GM18499 (cell line): ENCODE results near the gene JADE2.
"Not testable (repeated sequence)": the region's sequence is repeated elsewhere in the genome, so short reads cannot be mapped to it uniquely, and the experiment has no call there.

Source experiments
- ATAC-seq: cut with Tn5 transposase; IDR thresholded peaks from one replicate; pipeline ENCODE4 v1.9.1; 2021; ENCODE audit warnings: moderate number of reproducible peaks; ENCODE audit not compliant: insufficient read depth, unreplicated experiment

JADE2 gene

DNA sequence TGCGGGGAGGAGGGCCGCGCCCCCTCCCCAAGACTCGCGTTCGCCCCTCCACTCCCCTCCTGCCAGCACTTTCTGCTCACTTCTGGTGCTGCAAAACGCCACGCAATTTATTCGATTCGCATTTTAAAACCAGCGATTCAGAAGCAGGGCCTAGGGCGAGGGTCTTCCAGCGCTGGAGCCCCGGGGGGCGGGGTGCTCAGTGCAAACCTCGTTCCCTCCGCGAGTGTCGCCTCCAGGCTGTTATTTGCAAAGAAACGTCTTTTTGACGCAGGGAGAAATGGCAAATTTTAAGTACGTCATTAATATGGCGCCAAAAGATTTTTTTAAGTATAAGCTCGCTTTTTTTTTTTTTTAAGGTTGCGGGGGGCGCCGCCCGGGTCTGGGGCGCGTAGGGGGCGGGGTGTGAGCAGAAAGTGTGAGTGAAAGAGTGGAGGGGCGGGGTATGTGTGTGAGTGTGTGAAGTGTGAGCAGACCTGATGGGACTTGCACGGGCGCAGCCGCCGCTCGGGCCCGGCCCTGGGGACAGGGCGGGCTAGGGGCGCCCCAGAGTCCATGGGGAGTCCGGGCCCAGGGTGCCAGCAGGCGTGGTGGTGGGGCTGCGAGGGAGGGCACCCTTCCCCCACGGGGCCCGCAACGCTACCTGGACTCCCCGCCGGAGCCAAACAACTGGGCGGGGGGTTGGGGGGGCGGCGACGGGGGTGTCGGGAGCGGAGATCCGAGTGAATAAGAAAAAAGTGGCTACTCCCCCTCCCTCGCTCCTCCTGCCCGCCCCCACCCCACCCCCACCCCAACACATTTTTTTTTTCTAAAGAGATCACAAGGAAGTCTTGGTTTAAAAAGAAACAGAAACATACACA lies at the start of gene JADE2:
Gene JADE2, plus strand, starts transcription at position 845 of the 857 bp plus-strand sequence. CDS start 10,188 bp downstream, outside the sequence.
- no peak for ATAC-seq

DNA sequence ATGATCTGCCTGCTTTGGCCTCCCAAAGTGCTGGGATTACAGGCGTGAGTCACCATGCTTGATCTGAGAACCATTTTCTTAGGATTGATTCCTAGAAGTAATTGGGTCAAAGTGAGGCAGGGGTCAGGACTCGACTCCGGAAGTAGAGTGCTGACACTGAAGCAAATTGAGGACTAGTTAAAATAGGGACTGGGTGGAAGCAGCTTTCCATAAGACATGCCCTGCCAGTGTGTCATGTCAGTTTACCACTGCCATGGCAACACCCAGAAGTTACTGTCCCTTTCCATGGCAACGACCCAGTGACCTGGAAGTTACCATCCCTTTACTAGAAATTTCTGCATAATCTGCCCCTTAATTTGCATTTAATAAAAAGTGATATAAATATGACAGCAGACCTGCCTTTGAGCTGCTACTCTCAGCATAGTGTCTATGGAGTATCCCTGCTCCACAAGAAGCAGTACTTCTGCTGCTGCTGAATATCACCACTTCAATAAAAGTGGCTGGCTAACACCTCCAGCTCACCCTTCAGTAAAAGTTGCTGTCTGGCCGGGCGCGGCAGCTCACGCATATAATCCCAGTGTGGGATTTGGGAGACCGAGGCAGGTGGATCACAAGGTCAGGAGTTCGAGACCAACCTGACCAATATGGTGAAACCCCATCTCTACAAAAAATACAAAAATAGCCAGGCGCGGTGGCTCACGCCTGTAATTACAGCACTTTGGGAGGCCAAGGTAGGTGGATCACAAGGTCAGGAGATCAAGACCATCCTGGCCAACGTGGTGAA lies 47.8 kb upstream of the JADE2 start:
- ATAC-seq = no peak

DNA sequence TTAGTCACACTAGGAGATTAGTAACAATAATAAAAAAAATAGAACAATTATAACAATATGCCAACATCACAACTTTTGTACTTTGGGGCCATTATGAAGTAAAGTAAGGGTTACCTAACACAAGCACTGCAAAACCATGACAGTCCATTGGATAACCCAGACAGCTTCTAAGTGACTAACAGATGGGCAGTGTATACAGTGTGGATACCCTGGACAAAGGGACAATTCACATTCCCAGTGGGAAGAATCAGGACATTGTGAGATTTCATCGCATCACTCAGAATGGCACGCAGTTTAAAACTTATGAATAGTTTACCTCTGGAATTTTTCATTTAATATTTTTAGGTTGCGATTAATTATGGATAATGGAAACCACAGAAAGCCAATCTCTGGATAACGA lies 45.6 kb upstream of the JADE2 start:
- ATAC-seq = no peak

DNA sequence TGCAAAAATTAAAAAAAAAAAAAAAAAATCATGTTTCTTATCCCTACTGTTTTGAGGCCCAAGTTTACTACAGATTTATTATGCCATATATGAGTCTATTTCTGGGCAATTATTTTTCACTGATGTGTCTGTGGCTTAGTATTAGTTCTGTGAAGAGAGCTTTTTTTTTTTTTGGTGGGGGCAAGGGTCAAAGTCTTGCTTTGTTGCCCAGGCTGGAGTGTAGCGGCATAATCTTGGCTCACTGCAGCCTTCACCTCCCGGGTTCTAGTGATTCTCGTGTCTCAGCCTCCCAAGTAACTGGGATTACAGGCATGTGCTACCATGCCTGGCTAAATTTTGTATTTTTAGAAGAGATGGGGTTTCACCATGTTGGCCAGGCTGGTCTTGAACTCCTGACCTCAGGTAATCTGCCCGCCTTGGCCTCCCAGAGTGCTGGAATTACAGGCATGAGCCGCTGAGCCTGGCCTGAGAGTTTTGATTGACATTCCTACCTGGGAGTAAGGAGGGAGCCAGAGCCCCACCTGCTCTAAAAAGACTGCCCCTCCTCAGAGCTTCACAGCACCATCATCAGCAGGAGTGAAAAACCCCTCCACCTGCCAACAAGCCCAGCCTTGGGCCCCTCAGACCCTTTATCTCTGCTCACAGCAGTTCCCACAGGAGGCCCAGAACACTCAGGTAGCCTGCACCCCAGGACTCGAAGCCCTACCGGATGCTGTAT lies 36.1 kb upstream of the JADE2 start:
- no peak for ATAC-seq

DNA sequence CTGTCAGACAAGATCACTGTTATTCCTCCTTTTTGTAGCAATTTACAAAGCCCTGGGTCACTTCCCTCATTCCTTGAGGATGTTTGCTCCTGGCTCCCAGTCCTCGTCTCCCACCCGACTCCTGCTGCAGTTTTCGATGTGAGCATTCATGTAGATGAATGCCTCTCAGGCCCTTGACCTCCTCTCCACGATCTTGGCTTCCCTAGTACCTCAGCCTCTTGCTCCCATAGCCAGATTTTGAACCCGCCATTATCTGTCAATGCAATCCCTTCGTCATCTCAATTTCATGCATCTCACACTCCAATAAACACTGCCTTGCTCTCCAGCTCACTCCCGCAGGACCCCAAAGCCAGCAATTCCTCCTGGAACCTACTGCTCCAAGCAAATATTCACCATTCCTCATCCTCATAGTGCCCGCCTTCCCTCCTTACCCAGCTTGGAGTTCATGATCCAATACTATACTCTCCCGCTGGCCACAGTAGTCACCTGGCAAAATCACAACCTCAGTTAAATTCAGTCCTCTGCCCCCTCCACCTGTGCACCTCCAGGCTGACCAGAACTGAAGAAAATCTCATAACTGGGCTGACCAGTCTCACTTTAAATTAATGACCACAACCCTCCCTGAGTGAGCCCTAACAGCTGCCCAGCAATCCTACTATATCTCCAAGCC lies 35.1 kb upstream of the JADE2 start:
- ATAC-seq = no peak

DNA sequence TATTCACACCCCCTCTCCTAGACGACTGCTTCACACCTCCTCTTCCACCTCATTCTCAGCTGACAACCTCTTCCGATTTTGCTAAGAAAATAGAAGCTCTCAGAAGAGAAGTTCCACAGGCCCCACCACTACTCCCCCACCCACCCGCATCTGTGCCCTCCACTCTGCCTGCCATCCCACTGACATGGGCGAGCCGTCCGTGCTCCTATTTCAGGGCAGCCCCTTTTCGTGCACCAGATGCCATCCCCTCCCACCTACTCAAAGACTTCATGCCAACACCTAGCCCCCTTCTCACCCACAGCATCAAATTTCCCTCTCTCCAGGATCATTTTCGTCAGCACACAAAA lies 34.6 kb upstream of the JADE2 start:
- ATAC-seq = no peak

DNA sequence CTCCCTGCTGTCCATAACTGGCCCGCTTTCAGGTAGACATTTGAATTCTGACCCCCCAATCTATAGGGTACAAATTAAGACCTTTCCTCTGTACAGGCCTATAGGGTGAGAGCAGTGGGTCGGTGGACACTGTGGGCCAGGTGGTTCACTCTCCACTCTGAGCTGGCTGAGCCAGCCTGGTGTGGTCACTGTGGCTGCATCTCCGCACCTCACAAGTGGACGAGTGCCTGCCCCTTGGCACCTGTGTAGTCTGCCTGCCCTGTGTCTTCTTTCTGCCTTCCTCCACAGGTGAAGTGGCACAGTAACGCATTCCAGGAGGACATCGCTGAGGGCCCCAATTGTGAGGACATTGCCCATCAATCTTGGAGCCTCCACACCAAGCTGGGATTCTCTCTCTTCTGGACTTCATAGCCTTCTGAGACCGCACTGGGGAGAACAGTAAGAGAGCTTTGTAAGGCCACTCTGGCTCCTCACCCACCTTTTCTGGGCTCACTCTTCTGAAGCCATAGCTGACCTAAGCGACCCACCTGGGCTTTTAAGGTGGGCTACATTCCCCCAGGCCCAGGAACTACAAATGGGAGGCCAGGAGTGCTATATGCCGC lies 33.5 kb upstream of the JADE2 start:
- ATAC-seq = no peak

DNA sequence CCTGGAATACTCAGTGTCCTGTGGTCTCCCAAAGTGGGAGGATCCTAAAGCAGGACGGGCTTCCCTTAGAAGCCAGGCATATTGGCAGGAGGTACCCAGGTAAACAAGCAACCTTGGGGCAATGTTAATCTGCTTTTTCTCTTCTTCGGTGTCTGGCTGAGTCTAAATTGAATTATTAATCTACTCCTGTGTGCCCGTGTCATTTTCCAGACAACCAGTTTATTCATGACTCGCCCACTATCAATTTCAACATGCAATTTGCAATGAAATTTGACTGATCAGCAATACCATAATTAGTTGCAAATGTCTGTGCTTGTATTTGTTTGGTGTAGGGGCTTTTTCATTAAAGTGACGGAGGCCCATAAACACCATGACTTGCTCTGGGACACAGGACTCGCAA lies 32.9 kb upstream of the JADE2 start:
- no peak for ATAC-seq

DNA sequence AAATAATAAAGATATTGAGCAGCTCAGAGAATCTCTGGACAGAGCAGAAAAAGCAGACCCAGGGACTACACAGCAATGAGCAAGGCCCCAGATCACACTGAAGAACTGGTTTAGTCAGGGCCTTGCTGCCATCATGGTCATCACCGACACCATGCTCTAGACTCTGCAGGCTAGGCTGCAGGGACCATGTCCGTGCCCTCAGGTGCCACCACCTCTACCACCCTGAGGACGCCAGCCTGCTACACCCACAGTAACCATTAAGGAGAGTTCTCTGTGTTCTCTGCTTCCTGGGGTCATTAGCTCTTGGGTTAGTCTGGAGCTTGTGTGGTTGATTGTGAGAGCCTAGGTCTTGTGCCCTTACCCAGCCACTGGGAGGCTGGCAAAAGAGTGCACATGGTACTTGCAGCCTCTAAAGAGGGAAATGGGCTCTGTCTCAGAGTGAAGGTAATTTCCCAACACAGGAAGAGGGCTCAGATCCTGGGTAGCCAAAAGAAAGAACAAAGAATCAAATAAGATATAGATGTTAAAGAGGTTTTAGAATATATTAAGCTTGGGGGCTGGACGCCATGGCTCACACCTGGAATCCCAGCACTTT lies 31.9 kb upstream of the JADE2 start:
- ATAC-seq = no peak

DNA sequence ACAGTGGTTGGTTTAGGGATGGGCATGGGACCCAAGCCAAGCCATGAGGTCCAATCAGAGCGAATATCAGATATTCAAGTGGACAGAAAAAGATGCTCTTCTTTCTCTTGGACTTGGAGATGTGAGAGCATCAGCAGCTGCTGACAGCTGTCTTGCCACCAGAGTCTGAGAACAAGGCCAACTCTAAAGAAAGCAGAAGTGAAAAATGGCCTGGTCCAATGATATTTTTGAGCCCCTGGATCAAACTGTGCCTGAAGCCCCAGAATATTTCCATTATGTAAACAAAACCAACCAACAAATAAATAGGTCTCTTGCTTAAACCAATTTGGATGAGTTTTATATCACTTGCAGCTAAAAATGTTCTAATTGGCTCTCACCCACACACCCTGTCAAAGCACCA lies 30.7 kb upstream of the JADE2 start:
- ATAC-seq = no peak

DNA sequence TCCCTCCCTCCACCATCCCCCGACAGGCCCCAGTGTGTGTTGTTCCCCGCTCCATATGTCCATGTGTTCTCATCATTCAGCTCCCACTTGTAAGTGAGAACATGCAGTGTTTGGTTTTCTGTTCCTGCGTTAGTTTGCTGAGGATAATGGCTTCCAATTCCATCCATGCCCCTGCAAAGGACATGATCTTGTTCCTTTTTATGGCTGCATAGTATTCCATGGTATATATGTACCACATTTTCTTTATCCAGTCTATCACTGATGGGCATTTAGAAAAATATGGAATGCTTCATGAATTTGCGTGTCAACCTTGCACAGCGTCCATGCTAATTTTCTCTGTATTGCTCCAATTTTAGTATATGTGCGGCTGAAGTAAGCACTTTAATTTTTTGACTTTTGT lies 25.6 kb upstream of the JADE2 start:
- not testable (repeated sequence) for ATAC-seq

DNA sequence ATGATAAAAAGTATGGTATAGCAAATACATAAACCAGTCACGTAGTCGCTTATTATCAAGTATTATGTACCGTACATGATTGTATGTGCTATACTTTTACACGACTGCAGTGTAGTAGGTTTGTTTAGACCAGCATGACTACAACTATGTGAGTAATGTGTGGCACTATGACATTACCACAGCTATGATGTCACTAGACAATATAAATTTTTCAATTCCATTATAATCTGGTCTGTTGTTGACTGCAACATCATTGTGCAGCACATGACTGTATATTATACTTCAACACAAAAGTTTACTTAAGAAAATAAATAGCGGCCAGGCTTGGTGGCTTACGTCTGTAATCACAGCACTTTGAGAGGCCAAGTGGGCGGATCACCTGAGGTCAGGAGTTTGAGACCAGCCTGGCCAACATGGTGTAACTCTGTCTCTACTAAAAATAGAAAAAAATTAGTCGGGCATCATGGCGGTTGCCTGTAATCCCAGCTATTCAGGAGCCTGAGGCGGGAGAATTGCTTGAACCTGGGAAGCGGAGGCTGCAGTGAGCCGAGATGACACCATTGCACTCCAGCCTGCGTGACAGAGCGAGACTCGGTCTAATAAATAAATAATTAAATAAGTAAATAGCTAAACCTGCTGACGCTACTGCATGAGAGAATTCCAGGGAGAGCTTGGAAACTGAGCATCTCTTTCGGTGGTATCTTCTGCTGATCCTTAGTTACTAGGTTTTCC lies 24.6 kb upstream of the JADE2 start:
- ATAC-seq = no peak

DNA sequence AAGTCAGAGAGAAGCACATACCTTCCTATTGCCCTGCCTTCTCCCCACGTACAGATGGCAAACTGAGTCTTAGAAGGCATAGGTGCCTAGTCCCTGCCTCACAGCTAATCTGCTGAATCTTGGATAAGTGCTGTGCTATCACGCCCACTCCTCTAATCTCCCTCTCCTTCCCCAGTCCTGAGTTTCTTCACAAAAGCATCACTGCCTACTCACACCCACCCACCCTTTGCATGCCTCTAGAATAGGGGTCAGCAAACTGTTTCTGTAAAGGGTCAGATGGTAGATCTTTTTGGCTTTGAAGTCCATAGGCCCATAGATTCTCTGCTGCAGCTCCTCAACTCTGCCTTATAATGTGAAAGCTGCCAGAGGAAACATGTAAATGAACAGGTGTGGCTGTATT lies 23.2 kb upstream of the JADE2 start:
- ATAC-seq = no peak

DNA sequence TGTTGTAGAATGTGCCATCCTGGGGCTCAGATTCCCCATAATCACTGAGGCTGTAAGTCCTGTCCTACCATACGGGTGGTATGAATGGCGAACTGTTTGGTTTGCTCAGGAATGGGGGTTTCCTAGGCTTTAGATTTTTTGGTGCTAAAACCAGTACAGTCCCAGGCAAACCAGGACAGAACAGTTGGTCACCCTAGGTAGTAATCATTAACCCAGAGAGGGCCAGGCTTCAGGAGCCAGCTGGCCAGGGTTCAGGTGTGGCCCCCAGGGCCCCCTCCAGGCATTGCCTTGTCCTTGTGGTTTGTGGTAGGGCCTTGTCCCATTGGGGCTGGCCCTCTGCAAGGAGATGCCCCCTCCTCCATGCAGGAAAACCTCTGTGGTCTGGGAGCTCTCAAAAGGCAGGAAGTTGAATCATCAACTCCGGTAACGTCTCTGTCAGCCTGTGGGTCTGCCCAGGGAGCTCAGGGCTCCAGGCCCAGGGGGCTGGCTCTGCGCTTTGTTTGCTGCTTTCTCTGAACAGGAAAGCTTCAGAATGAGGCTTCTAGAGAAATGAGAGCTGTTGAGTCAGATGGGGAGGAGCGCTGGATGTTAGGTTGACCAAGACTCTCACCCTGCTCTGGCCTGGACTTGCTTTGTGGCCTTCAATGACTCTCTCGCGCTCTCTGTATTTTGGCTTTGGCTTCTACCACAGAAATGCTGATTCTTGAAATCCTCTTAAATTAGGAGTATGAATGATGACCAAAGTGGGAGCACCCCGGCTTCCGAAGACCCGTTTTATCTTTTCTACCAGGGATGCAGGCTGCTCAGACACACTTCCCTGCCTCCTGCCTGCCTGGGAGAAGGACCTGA lies 22.2 kb upstream of the JADE2 start:
- ATAC-seq = no peak

DNA sequence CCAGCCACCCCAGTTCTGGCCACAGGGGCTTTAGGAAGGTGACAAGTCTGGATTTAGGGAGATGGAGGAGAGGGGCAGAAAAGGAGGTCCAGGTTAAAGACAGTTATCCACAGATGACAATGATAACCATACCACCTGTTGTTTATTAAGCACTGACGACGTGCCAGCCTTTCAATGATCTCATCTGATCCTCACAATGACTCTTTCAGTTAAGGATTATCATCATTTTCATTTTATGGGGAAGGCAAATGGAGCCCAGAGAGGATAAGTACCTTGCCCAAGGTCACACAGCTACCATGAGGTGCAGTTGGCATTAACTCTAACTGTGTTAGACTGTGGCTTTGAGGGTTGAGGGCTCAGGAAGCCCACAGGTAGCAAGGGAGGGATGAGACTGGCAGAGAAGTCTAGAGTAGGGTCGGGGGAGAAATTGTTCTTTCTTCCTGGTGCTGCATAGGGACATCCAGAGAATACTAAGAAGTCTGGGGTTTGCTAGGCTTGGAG lies 21.5 kb upstream of the JADE2 start:
- ATAC-seq = no peak

DNA sequence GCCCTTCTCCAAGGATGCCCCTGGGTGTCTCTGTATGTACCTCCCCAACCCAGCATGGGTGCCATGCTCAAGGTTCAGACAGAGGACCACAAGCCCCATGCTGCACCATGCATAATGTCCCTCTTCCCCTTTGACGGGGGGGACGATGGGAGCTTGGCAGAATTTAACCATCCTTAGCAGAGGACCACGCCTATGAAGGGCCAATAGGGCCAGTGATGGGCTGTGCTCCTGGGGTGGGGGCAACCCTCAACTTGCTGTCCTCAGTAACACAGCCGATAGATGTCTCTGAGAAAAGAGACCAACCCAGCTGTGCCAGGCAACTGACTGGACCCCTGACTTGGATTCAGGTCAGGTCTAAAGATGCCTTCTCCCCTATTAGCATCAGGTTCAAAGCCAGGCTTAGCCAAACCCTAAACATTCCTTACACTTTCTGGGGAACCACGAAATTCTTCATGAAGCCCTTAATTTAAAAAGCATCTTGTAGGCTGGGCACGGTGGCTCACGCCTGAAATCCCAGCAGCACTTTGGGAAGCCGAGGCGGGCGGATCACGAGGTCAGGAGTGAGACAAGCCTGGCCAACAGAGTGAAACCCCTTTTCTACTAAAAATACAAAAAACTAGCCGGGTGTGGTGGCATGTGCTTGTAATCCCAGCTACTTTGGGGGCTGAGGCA lies 20.7 kb upstream of the JADE2 start:
- no peak for ATAC-seq
